Panc1 (cell line): ENCODE data around the gene CYTH3.

Experiments
- POLR2AphosphoS5 ChIP-seq: IDR thresholded peaks from 2 replicates; pipeline ENCODE4 v1.6.1; 2012; ENCODE audit warnings: mild to moderate bottlenecking, low read depth, low read length, moderate library complexity
- SIN3A ChIP-seq: IDR thresholded peaks from 2 replicates; pipeline ENCODE4 v1.6.1; 2012; ENCODE audit warnings: low read depth, mild to moderate bottlenecking, low read length, moderate library complexity, borderline replicate concordance; ENCODE audit not compliant: insufficient read depth
- TCF7L2 ChIP-seq: IDR thresholded peaks from 2 replicates; pipeline ENCODE4 v1.6.1; 2011; ENCODE audit warnings: mild to moderate bottlenecking, low read depth, low read length, inconsistent platforms
- TF ChIP-seq, protein P1 (sequence below): fragments of 450-650 bp; IDR thresholded peaks from 2 replicates; pipeline ENCODE4 v1.5.1; 2017; ENCODE audit warnings: mild to moderate bottlenecking
- TF ChIP-seq, protein P2 (sequence below), 2 experiments: IDR thresholded peaks; 2 replicates each; pipeline ENCODE4 v1.6.1; 2011 to 2012; ENCODE audit warnings: low read depth in 2 of 2, control low read depth in 1 of 2, low read length in 1 of 2, mild to moderate bottlenecking in 1 of 2, moderate library complexity in 1 of 2; ENCODE audit not compliant: insufficient read depth in 1 of 2

DNA sequence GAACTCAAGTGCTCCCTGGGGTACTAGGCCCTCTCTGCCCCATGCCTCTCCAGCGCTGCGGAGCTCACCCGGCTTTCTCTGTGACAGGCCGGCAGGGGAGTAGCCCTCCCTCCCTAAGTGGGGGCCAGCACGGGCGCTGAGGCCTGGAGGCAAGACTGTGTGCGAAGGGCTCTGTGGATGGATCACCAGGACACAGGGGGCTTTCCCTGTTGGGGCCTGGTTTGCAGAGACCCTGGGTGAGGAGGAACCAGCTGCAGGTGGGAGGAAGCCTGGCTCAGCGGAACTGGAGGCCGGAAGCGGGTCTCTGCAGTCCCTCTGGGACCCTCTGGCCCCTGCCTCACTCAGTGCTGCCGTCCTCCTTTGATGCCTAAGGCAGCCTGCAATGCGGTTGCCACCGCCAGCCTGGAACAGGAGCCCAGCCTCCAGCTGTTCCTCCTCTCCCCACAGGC lies 106.0 kb downstream of the CYTH3 start:
- TF ChIP-seq, protein P1, sequence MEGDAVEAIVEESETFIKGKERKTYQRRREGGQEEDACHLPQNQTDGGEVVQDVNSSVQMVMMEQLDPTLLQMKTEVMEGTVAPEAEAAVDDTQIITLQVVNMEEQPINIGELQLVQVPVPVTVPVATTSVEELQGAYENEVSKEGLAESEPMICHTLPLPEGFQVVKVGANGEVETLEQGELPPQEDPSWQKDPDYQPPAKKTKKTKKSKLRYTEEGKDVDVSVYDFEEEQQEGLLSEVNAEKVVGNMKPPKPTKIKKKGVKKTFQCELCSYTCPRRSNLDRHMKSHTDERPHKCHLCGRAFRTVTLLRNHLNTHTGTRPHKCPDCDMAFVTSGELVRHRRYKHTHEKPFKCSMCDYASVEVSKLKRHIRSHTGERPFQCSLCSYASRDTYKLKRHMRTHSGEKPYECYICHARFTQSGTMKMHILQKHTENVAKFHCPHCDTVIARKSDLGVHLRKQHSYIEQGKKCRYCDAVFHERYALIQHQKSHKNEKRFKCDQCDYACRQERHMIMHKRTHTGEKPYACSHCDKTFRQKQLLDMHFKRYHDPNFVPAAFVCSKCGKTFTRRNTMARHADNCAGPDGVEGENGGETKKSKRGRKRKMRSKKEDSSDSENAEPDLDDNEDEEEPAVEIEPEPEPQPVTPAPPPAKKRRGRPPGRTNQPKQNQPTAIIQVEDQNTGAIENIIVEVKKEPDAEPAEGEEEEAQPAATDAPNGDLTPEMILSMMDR: no peak
- TF ChIP-seq TCF7L2 (no peak), POLR2AphosphoS5 (no peak), SIN3A (no peak)
- TF ChIP-seq, protein P2, sequence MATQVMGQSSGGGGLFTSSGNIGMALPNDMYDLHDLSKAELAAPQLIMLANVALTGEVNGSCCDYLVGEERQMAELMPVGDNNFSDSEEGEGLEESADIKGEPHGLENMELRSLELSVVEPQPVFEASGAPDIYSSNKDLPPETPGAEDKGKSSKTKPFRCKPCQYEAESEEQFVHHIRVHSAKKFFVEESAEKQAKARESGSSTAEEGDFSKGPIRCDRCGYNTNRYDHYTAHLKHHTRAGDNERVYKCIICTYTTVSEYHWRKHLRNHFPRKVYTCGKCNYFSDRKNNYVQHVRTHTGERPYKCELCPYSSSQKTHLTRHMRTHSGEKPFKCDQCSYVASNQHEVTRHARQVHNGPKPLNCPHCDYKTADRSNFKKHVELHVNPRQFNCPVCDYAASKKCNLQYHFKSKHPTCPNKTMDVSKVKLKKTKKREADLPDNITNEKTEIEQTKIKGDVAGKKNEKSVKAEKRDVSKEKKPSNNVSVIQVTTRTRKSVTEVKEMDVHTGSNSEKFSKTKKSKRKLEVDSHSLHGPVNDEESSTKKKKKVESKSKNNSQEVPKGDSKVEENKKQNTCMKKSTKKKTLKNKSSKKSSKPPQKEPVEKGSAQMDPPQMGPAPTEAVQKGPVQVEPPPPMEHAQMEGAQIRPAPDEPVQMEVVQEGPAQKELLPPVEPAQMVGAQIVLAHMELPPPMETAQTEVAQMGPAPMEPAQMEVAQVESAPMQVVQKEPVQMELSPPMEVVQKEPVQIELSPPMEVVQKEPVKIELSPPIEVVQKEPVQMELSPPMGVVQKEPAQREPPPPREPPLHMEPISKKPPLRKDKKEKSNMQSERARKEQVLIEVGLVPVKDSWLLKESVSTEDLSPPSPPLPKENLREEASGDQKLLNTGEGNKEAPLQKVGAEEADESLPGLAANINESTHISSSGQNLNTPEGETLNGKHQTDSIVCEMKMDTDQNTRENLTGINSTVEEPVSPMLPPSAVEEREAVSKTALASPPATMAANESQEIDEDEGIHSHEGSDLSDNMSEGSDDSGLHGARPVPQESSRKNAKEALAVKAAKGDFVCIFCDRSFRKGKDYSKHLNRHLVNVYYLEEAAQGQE (IDR thresholded peaks at IDR 0.05; ENCODE audit: insufficient read depth in 1 of 2, low read depth in 2 of 2, low read length in 1 of 2): no peak
